Measurements from ENCODE around the gene GLB1L. TPM values are rescaled to one million over a fixed set of nuclear protein-coding genes. Genes with fewer than 3 reads are reported as not detected.
A peak's percentile ranks its signal among the peaks of the same experiment; 100 is the strongest.

GLB1L gene
- total RNA-seq, 4 donors from 2014 or later = 1.6 to 7.7 (median 3.9) TPM

- no peak overlapping the region for H3K4me3 ChIP-seq (ENCODE audit: low read depth, poor library complexity, severe bottlenecking)
- 77 to 87% methylated on average over 5 of the region's 5 CpGs for WGBS, 2 donors
- DNase-seq (ENCODE audit: low spot score in 2 of 2) = no peak
- intact Hi-C loops (cut with DNase I; ENCODE audit: low total_unique reads) = no loop called here
- TF ChIP-seq CTCF (IDR thresholded peaks at IDR 0.05) = no peak
- no peak for TF ChIP-seq POLR2A (IDR thresholded peaks at IDR 0.05)
These were observed 37.1 kb upstream of the GLB1L start for GRCh38 chr2:219282375-219282774.

DNA sequence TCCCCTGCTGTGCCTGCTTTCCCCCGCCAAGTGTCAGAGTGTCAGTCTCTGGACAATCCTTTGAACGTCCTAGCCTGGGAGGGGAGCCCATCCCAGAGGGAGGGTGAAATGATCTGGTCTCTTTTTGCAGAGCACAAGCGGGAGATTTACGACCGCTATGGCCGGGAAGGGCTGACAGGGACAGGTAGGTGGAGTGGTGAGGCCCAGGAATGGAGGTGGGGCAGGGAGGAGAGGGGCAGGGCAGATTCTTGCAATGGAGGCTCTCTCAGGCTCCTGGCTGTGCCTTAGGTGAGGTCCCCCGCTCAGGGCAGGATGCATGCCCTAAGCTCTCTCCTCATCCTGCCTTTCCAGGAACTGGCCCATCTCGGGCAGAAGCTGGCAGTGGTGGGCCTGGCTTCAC lies 36.3 kb upstream of the GLB1L start:
- no peak for DNase-seq (ENCODE audit: low spot score in 2 of 2)
- TF ChIP-seq CTCF (IDR thresholded peaks at IDR 0.05) = no peak
- 67 to 71% methylated on average over 7 to 8 of the region's 8 CpGs for WGBS, 2 donors
- no peak overlapping the region for H3K4me3 ChIP-seq (ENCODE audit: low read depth, poor library complexity, severe bottlenecking)
- intact Hi-C loops (cut with DNase I; ENCODE audit: low total_unique reads) = no loop called here

DNA sequence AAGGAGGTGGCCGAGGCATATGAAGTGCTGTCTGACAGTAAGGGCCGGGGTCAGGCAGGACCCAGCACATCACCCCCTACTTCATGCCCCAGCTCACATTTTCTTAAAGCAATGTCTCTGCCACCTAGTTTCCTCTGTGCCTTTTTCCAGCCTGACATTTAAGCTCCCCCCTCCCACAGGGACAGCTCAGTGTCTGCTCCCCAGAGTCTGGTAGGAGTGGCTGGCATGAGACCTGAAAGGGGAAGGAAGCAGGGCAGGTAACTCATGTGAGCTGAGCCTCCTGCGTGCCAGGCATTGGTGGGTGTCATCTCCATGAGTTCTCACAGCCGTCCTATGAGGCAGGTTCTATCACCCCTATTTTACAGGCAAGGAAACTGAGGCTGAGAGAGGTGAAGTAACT lies 35.4 kb upstream of the GLB1L start:
- TF ChIP-seq CTCF (IDR thresholded peaks at IDR 0.05) = no peak
- TF ChIP-seq POLR2A (IDR thresholded peaks at IDR 0.05) = no peak
- 74 to 86% methylated on average over 4 of the region's 4 CpGs for WGBS, 2 donors
- no peak for DNase-seq (ENCODE audit: low spot score in 2 of 2)
- intact Hi-C loops (cut with DNase I; ENCODE audit: low total_unique reads) = no loop called here
- H3K4me3 ChIP-seq (ENCODE audit: low read depth, poor library complexity, severe bottlenecking) = no peak overlapping the region

DNA sequence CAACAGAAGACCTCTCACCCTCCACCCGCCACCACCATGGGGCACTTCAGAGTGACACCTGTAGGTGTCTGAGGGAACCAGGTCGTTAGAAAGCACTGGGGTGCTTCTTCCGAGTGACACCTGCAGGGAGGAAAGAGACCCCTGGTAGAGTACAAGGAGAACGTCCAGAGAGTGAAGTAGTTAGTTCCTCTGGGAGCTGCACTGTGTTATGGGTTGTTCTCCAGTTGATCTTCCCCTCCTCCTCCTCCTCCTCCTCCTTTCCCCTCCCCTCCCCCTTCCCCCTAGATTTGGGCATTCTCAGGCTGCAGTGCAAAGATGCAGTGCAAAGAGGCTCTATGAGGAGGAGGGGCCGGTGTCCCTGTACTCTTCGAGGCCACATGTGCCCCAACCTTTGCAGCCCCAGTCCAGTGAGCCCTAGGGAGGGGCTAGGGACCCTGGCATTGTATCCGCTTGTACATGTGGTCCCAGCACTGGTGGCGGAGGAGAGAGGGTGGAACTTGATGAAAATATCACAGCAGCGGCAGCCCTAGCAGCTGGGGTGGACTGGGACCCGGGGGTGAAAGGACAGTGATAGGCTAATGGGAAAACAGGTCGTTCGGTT lies 34.8 kb upstream of the GLB1L start:
- intact Hi-C loops (cut with DNase I; ENCODE audit: low total_unique reads) = no loop called here
- 44 to 45% methylated on average over 12 of the region's 12 CpGs for WGBS, 2 donors

DNA sequence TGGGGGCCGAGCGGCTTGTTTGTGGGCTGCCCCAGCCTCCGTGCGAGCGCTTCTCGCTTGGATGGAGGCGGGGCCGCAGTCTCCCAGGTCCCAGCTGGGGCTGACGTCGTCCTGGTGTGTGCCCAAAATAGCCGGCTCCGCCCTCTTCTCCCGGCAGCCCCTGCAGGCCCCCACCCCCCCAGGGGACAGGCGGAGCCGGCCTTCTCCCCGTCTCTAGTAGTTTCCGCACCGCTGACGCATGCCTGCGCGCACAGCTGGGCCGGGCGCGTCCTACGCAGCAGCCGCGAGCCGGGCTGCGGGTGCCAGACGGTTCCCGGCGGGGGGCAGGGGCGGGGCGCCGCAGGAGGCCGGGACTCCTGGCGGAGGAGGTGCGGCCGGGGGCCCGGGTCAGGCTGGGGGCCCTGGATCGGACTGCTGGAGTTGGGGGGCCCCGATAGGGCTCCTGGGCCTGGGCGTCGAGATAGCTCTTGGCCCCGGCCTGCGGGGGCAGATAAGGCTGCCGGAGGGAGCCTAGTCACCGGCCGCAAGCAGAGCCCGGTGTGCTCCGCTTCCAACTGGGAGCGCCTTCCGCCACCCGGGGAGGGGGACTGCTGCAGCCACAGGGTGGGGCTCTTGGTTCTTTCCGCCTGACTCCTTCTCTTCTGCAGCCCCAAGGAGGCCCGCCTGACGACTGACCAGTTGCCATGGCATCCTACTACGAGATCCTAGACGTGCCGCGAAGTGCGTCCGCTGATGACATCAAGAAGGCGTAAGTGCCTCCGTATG lies 34.1 kb upstream of the GLB1L start, which contains the start of gene DNAJB2:
TSS of gene DNAJB2 (plus strand) at position 216 of the 765 bp plus-strand sequence. CDS start at position 684, 468 bp downstream.
- TF ChIP-seq CTCF (IDR thresholded peaks at IDR 0.05) (no peak), POLR2A (IDR thresholded peaks at IDR 0.05) (peak in 1 of 2 donors; percentile 63)
- intact Hi-C loops (cut with DNase I; ENCODE audit: low total_unique reads) = no loop called here
- H3K4me3 ChIP-seq (ENCODE audit: low read depth, poor library complexity, severe bottlenecking) = peak within 1 kb of the TSS; percentile 64
- peak; percentile 98 to 100 for DNase-seq (ENCODE audit: low spot score in 2 of 2)
- WGBS, 2 donors = 0 to 1% methylated on average over 26 to 38 of the region's 65 CpGs

More for the DNA sequence above, 34.8 kb upstream of the GLB1L start:
- peak overlapping the region; percentile 64 for H3K4me3 ChIP-seq (ENCODE audit: low read depth, poor library complexity, severe bottlenecking)
- TF ChIP-seq CTCF (IDR thresholded peaks at IDR 0.05) = no peak
- no peak for TF ChIP-seq POLR2A (IDR thresholded peaks at IDR 0.05)
- DNase-seq (ENCODE audit: low spot score in 2 of 2) = no peak

All from lower leg skin (tissue), 4 donors.